HEK293 (cell line): ENCODE data around the gene CCDC180.

Source experiments
- SP3 ChIP-seq: fragments of 450-650 bp; formaldehyde crosslinking; IDR thresholded peaks from 2 replicates; pipeline ENCODE4 v1.5.1; 2016; ENCODE audit warnings: missing biosample characterization, missing genetic modification characterization
- ZNF600 ChIP-seq: fragments of 450-650 bp; formaldehyde crosslinking; IDR thresholded peaks from 2 replicates; pipeline ENCODE4 v1.5.1; 2016; ENCODE audit warnings: missing biosample characterization, missing genetic modification characterization

DNA sequence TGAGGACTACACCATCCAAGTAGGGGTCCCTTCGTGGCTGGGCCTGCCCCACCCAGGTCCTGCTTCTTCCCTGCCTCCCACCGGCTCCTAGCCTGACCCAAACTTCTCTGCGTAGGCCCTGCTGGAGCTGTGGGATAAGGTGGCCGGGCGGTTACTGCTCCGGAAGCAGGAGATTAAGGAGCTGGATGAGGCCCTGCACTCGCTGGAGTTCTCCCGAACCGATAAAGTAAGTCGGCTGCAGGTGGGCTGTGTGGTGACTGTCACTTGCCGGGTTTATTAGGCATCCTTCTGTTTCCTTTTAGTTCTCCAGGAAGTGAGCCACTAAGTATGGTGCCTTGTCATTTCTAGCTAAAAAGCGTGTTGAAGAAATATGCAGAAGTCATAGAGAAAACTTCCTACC lies 7.0 kb downstream of the CCDC180 start:
- TF ChIP-seq ZNF600 (no peak), SP3 (no peak)
